Trophoblast cell (in vitro differentiated cells and primary cell): Measurements from ENCODE around the gene SPOCK2.

Source experiments
- DNase-seq, 2 donors: peaks; one replicate each; pipeline ENCODE4 v3.0.0-alpha.2; 2016
- H2AFZ ChIP-seq: 2 replicates; pipeline ENCODE4 v1.6.1; 2013; ENCODE audit warnings: low read length, moderate library complexity, mild to moderate bottlenecking; ENCODE audit not compliant: insufficient read depth, poor library complexity
- H2AK5ac ChIP-seq: 2 replicates; pipeline ENCODE4 v1.6.1; 2013; ENCODE audit warnings: mild to moderate bottlenecking, low read length
- H2BK120ac ChIP-seq: 2 replicates; pipeline ENCODE4 v1.6.1; 2013; ENCODE audit warnings: low read length, mild to moderate bottlenecking, moderate library complexity; ENCODE audit not compliant: insufficient read depth, poor library complexity
- H2BK12ac ChIP-seq: 2 replicates; pipeline ENCODE4 v1.6.1; 2013; ENCODE audit warnings: mild to moderate bottlenecking, low read length, moderate library complexity
- H2BK5ac ChIP-seq: 2 replicates; pipeline ENCODE4 v1.6.1; 2013; ENCODE audit warnings: low read length, low read depth, moderate library complexity, mild to moderate bottlenecking; ENCODE audit not compliant: poor library complexity
- H3K14ac ChIP-seq: 2 replicates; pipeline ENCODE4 v1.6.1; 2013; ENCODE audit warnings: mild to moderate bottlenecking, low read length
- H3K18ac ChIP-seq: 2 replicates; pipeline ENCODE4 v1.6.1; 2013; ENCODE audit warnings: mild to moderate bottlenecking, low read length
- H3K23ac ChIP-seq: 2 replicates; pipeline ENCODE4 v1.6.1; 2013; ENCODE audit warnings: low read length
- H3K27ac ChIP-seq: 2 replicates; pipeline ENCODE4 v1.5.1; 2013; ENCODE audit warnings: low read depth, mild to moderate bottlenecking, inconsistent platforms, low read length, moderate library complexity
- H3K27me3 ChIP-seq: 2 replicates; pipeline ENCODE4 v1.6.1; 2013; ENCODE audit warnings: inconsistent platforms, mild to moderate bottlenecking, low read length, moderate library complexity; ENCODE audit not compliant: insufficient read depth
- H3K36me3 ChIP-seq, 2 experiments: 1 replicate in 1 of 2; 2 replicates in 1 of 2; pipeline ENCODE4 v1.6.1; 2013; ENCODE audit warnings: low read length in 2 of 2, mild to moderate bottlenecking in 2 of 2, moderate library complexity in 1 of 2; ENCODE audit not compliant: insufficient read depth in 2 of 2, control insufficient read depth in 1 of 2
- H3K4ac ChIP-seq: 2 replicates; pipeline ENCODE4 v1.6.1; 2013; ENCODE audit warnings: low read depth, mild to moderate bottlenecking, low read length, moderate library complexity
- H3K4me1 ChIP-seq, 2 experiments: 1 replicate in 1 of 2; 2 replicates in 1 of 2; pipeline ENCODE4 v1.6.1; 2013; ENCODE audit warnings: low read length in 2 of 2, mild to moderate bottlenecking in 2 of 2, moderate library complexity in 1 of 2; ENCODE audit not compliant: insufficient read depth in 2 of 2, control insufficient read depth in 1 of 2
- H3K4me2 ChIP-seq: 2 replicates; pipeline ENCODE4 v1.6.1; 2013; ENCODE audit warnings: inconsistent platforms, mild to moderate bottlenecking, low read length, moderate library complexity
- H3K4me3 ChIP-seq: 2 replicates; pipeline ENCODE4 v1.5.1; 2013; ENCODE audit warnings: mild to moderate bottlenecking, low read depth, low read length, inconsistent platforms
- H3K79me1 ChIP-seq: one replicate; pipeline ENCODE4 v1.6.1; 2013; ENCODE audit warnings: low read length
- H3K79me2 ChIP-seq: 2 replicates; pipeline ENCODE4 v1.6.1; 2013; ENCODE audit warnings: low read length, mild to moderate bottlenecking; ENCODE audit not compliant: control insufficient read depth, insufficient read depth, poor library complexity
- H3K9ac ChIP-seq: 2 replicates; pipeline ENCODE4 v1.6.1; 2013; ENCODE audit warnings: mild to moderate bottlenecking, low read length
- H3K9me3 ChIP-seq: 2 replicates; pipeline ENCODE4 v1.6.1; 2013; ENCODE audit warnings: low read depth, mild to moderate bottlenecking, control low read depth, inconsistent platforms, low read length; ENCODE audit not compliant: insufficient read depth
- H4K12ac ChIP-seq: 2 replicates; pipeline ENCODE4 v1.6.1; 2013; ENCODE audit warnings: low read depth, mild to moderate bottlenecking, low read length, moderate library complexity
- H4K8ac ChIP-seq: 2 replicates; pipeline ENCODE4 v1.6.1; 2013; ENCODE audit warnings: low read depth, mild to moderate bottlenecking, low read length, moderate library complexity
- H4K91ac ChIP-seq: one replicate; pipeline ENCODE4 v1.6.1; 2013; ENCODE audit warnings: low read depth, mild to moderate bottlenecking, low read length, moderate library complexity
- WGBS: extraction: QIAGEN DNeasy Blood & Tissue Kit; methylation state at CpG from one replicate; pipeline ENCODE4 v1.1.7; 2013; ENCODE audit warnings: missing lambda C conversion rate; ENCODE audit not compliant: insufficient read length, insufficient coverage; ENCODE audit errors: extremely low coverage; 5-methylcytosine and 5-hydroxymethylcytosine counted together

Gene SPOCK2

DNA sequence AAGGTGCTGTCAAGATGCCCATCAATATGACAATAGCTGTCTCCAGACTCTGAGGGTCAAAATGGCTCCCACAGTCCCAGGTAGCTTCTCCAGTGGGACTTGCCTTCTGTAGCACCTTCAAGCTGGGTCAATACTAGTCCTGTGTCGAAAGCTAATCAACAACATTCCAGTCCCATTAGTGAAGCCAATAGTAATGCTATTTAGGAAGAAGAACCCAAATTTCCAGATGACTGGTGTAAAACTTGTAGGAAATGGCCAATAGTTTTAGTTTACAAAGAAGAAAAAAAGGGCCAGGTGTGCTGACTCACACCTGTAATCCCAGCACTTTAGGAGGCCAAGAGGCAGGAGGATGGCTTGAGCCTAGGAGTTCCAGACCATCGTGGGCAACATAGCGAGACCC is 2.0 kb upstream of the SPOCK2 start:
- H3K4me2 ChIP-seq: no peak overlapping the region
- H2AFZ ChIP-seq: no peak overlapping the region
- no peak overlapping the region for H3K4me3 ChIP-seq
- H2BK5ac ChIP-seq: no peak overlapping the region
- H2AK5ac ChIP-seq: no peak overlapping the region
- H3K9me3 ChIP-seq: peaks cover 2% of the 10 kb centered on the region
- no peak overlapping the region for H2BK12ac ChIP-seq
- H3K27ac ChIP-seq: no peak overlapping the region
- DNase-seq: no peak
- no peak overlapping the region for H4K12ac ChIP-seq
- H3K18ac ChIP-seq: no peak overlapping the region
- WGBS: no CpG with 5 or more reads among the region's 3 CpGs
- no peak overlapping the region for H4K8ac ChIP-seq
- no peak overlapping the region for H2BK120ac ChIP-seq
- H3K79me2 ChIP-seq: no peaks in the 10 kb centered on the region
- peaks cover 9 to 18% of the 10 kb centered on the region in 2 experiments for H3K4me1 ChIP-seq
- no peak overlapping the region for H3K4ac ChIP-seq
- no peak overlapping the region for H4K91ac ChIP-seq
- H3K36me3 ChIP-seq: no peaks in the 10 kb centered on the region
- H3K23ac ChIP-seq: no peak overlapping the region
- H3K27me3 ChIP-seq: peaks cover 24% of the 10 kb centered on the region
- H3K9ac ChIP-seq: no peak overlapping the region
- no peak overlapping the region for H3K14ac ChIP-seq
- H3K79me1 ChIP-seq: no peaks in the 10 kb centered on the region

DNA sequence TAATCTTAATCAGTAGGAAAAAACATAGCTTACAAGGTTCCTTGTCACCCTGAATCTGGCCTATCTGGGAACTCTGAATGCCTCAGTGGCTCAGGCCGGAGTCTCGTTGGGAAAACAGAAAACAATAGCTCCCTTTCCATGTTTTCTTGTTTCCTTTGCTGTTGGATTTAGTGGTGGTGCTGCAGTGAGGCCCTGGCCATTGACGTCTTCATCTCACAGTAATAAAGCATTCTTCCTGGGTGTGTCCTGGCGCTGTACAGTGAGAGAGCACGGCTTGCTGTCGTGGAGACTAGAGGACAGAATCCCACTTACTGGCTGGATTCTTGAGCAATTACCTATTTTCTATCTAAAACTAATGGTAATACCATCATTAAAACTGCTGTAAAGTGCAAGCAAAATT is 1.3 kb upstream of the SPOCK2 start:
- Histone ChIP-seq H2BK120ac (no peak overlapping the region), H3K9me3 (peaks cover 2% of the 10 kb centered on the region), H3K14ac (no peak overlapping the region), H4K8ac (no peak overlapping the region), H2BK12ac (no peak overlapping the region), H3K18ac (no peak overlapping the region), H3K9ac (no peak overlapping the region), H2AK5ac (no peak overlapping the region), H3K4ac (no peak overlapping the region), H3K4me2 (no peak overlapping the region), H2AFZ (no peak overlapping the region), H2BK5ac (no peak overlapping the region), H3K79me1 (no peaks in the 10 kb centered on the region), H3K23ac (no peak overlapping the region), H3K36me3 (no peaks in the 10 kb centered on the region), H3K4me3 (no peak overlapping the region), H3K27ac (no peak overlapping the region), H3K4me1 (peaks cover 9 to 18% of the 10 kb centered on the region in 2 experiments), H3K27me3 (peaks cover 24% of the 10 kb centered on the region), H4K12ac (no peak overlapping the region), H4K91ac (no peak overlapping the region), H3K79me2 (no peaks in the 10 kb centered on the region)
- WGBS: no CpG with 5 or more reads among the region's 6 CpGs
- DNase-seq: no peak

GRCh38 chr10:72088889-72089575 is 681 bp upstream of the SPOCK2 start:
- Histone ChIP-seq H3K23ac (no peak overlapping the region), H4K91ac (no peak overlapping the region), H2BK120ac (no peak overlapping the region), H2AK5ac (no peak overlapping the region), H3K9me3 (peaks cover 2% of the 10 kb centered on the region), H3K4ac (no peak overlapping the region), H3K27ac (no peak overlapping the region), H3K4me3 (no peak overlapping the region), H3K14ac (no peak overlapping the region), H3K36me3 (no peaks in the 10 kb centered on the region), H3K27me3 (peaks cover 24% of the 10 kb centered on the region), H4K12ac (no peak overlapping the region), H2BK12ac (no peak overlapping the region), H4K8ac (no peak overlapping the region), H3K79me2 (no peaks in the 10 kb centered on the region), H3K79me1 (no peaks in the 10 kb centered on the region), H3K9ac (no peak overlapping the region), H3K4me1 (peaks cover 9 to 18% of the 10 kb centered on the region in 2 experiments), H3K4me2 (peak overlapping the region; percentile 60), H2BK5ac (no peak overlapping the region), H3K18ac (no peak overlapping the region), H2AFZ (no peak overlapping the region)
- no CpG with 5 or more reads among the region's 14 CpGs for WGBS
- DNase-seq: peak in 1 of 2 donors; percentile 10

DNA sequence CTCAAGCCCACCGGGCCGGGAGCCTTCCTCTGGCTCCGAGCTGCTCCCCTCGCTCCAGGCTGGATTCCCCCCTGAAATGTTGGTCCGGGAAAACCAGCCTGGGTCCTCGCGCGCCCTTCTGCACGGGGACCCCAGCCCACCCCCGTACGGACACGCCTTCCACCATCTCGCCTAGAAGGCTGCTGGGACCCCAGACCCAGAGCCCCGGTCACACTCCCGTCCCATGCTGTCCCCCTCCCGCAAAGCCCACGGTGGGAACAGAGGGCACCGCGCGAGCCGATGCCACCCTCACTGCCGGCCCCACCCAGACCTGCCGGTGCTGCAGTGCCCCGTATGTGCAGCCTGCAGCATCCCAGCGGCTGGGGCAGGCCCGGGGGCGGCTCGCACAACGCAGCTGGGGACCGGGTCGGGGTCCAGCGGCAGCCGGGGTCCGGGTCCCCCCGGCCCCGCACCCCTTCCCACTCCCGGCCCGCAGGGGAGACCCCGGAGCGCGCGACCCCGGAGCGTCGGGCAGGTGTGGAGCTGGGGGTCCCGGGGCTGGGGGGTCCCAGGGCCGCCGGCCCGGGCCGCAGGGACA is 871 bp downstream of the SPOCK2 start:
- Histone ChIP-seq H3K79me1 (no peaks in the 10 kb centered on the region), H3K9ac (no peak overlapping the region), H3K27me3 (peaks cover 24% of the 10 kb centered on the region), H4K91ac (no peak overlapping the region), H3K4me1 (peaks cover 9 to 16% of the 10 kb centered on the region in 2 experiments), H2BK12ac (no peak overlapping the region), H3K27ac (no peak overlapping the region), H3K18ac (no peak overlapping the region), H3K4me2 (peak overlapping the region; percentile 60), H3K14ac (no peak overlapping the region), H3K4me3 (no peak overlapping the region), H3K9me3 (peaks cover 2% of the 10 kb centered on the region), H3K23ac (no peak overlapping the region), H3K4ac (no peak overlapping the region), H2AK5ac (no peak overlapping the region), H2AFZ (no peak overlapping the region), H2BK5ac (no peak overlapping the region), H4K12ac (no peak overlapping the region), H3K36me3 (no peaks in the 10 kb centered on the region), H2BK120ac (no peak overlapping the region), H3K79me2 (no peaks in the 10 kb centered on the region), H4K8ac (no peak overlapping the region)
- DNase-seq: no peak
- WGBS: no CpG with 5 or more reads among the region's 50 CpGs
